ENCODE data around the gene ISCU. TPM values are rescaled to one million over a fixed set of nuclear protein-coding genes. Genes with fewer than 3 reads are reported as not detected.

Gene ISCU
- total RNA-seq, 6 experiments from 2014 or later: 36.7 to 81.8 (median 58.4) TPM

DNA sequence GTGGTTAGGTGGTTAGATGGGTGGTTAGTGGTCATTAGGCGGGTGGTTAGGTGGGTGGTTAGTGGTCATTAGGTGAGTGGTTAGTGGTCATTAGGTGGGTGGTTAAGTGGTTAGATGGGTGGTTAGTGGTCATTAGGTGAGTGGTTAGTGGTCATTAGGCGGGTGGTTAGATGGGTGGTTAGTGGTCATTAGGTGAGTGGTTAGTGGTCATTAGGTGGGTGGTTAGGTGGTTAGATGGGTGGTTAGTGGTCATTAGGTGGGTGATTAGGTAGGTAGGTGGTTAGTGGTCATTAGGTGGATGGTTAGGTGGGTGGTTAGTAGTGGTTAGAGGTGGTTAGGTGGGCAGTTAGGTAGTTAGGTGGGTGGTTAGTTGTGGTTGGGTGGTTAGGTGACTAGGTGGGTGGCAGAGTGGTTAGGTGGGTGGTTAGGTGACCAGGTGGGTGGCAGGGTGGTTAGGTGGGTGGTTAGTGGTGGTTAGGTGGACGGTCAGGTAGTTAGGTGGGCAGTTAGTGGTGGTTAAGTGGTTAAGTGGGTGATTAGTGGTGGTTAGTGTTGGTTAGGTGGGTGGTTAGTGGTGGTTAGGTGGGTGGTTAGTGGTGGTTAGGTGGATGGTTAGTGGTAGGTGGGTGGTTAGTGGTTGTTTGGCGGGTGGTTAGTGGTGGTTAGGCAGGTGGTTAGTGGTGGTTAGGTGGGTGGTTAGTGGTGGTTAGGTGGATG lies 43.5 kb downstream of the ISCU start:
- no peak for DNase-seq
- H3K27ac ChIP-seq: no peak overlapping the region
- intact Hi-C loops (cut with DNase I): no loop called here
- H3K4me1 ChIP-seq: no peaks in the 10 kb centered on the region
- WGBS (ENCODE audit: insufficient coverage, low coverage, low lambda C conversion rate, missing lambda C conversion rate): 75% methylated on average over 4 of the region's 4 CpGs
- H3K27me3 ChIP-seq: no peaks in the 10 kb centered on the region
- TF ChIP-seq POLR2A (IDR thresholded peaks at IDR 0.05): no peak
- TF ChIP-seq, protein P1, sequence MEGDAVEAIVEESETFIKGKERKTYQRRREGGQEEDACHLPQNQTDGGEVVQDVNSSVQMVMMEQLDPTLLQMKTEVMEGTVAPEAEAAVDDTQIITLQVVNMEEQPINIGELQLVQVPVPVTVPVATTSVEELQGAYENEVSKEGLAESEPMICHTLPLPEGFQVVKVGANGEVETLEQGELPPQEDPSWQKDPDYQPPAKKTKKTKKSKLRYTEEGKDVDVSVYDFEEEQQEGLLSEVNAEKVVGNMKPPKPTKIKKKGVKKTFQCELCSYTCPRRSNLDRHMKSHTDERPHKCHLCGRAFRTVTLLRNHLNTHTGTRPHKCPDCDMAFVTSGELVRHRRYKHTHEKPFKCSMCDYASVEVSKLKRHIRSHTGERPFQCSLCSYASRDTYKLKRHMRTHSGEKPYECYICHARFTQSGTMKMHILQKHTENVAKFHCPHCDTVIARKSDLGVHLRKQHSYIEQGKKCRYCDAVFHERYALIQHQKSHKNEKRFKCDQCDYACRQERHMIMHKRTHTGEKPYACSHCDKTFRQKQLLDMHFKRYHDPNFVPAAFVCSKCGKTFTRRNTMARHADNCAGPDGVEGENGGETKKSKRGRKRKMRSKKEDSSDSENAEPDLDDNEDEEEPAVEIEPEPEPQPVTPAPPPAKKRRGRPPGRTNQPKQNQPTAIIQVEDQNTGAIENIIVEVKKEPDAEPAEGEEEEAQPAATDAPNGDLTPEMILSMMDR (IDR thresholded peaks at IDR 0.05): no peak
- H3K36me3 ChIP-seq: no peaks in the 10 kb centered on the region
- H3K9me3 ChIP-seq: no peaks in the 10 kb centered on the region
- ATAC-seq: no peak
- H3K4me3 ChIP-seq: no peak overlapping the region

DNA sequence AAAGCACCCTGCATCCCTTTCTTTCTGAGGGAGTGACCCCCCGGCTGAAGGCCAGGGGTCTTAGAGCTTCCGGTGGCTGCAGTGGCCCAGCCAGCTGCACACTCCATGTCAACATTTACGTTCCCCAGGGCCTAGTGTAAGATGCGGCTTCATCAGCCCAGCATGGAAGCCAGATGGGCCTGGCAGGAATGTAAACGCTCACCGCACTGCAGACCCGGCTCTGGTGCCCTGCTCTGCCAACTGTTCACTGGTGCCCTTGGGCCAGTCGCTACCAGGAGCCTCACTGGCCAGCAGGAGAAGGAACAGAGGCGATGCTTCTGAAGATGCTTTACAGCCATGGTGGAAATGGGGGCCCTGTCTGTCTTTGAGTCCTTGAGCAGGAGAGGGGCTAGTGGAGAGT lies 44.1 kb downstream of the ISCU start:
- ATAC-seq (no peak), DNase-seq (no peak)
- H3K4me3 ChIP-seq: no peak overlapping the region
- no peaks in the 10 kb centered on the region for H3K9me3 ChIP-seq
- H3K36me3 ChIP-seq: no peaks in the 10 kb centered on the region
- no peaks in the 10 kb centered on the region for H3K4me1 ChIP-seq
- intact Hi-C loops (cut with DNase I): no loop called here
- WGBS (ENCODE audit: insufficient coverage, low coverage, low lambda C conversion rate, missing lambda C conversion rate): 94% methylated on average over 3 of the region's 9 CpGs
- no peak for TF ChIP-seq POLR2A (IDR thresholded peaks at IDR 0.05)
- TF ChIP-seq, protein P1 (IDR thresholded peaks at IDR 0.05): no peak
- H3K27me3 ChIP-seq: no peaks in the 10 kb centered on the region
- H3K27ac ChIP-seq: no peak overlapping the region

DNA sequence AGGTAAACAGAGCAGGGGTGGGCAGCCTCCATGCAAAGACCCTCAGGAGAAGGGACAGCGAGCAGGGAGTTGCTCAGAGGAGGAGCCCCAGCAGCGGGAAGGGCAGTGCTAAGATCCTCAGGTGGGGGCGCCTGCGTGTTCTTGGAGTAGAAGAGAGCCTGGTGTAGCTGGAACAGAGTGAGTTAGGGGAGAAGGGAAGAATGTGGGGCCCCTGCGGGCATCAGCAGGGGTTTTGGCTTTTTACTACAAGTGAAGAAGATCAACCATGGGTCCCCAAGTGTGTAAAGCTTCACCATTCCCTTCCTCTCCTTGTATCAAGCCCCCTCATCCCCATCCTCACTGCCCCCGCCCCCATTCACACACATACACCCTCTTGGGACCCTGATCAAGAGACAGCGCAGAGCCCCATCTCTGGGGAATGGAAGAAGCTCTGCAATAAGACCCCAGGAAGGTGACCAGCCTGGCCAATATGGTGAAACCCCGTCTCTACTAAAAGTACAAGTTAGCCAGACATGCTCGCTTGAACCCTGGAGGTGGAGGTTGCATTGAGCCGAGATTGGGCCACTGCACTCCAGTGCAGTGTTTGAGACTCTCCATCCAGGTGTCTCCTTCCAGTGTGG lies 45.7 kb downstream of the ISCU start:
- no peaks in the 10 kb centered on the region for H3K36me3 ChIP-seq
- no peaks in the 10 kb centered on the region for H3K27me3 ChIP-seq
- TF ChIP-seq, protein P1 (IDR thresholded peaks at IDR 0.05): no peak
- TF ChIP-seq POLR2A (IDR thresholded peaks at IDR 0.05): no peak
- H3K4me1 ChIP-seq: no peaks in the 10 kb centered on the region
- DNase-seq (no peak), ATAC-seq (no peak)
- no peak overlapping the region for H3K4me3 ChIP-seq
- no peaks in the 10 kb centered on the region for H3K9me3 ChIP-seq
- intact Hi-C loops (cut with DNase I): no loop called here
- 64% methylated on average over 10 of the region's 10 CpGs for WGBS (ENCODE audit: insufficient coverage, low coverage, low lambda C conversion rate, missing lambda C conversion rate)
- no peak overlapping the region for H3K27ac ChIP-seq

DNA sequence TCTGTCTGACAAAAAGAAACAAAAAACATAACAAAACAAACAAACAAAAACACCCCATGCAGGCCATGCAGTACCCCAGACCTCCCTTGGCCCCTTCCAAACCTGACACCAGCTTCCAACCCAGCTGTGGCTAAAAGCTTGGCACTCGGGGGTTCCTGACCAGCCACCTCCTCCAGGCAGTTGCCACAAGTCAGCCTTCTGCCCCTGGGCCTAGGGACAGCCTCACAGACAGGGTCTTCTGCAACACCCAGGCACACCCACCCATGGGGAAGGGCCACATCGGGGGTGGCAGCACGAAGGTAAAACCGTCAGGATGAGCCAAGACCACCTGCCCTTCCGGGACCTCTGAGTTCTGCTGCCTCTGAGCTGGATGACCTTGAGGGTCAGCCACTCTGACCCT lies 46.2 kb downstream of the ISCU start:
- H3K4me3 ChIP-seq: no peak overlapping the region
- no peaks in the 10 kb centered on the region for H3K4me1 ChIP-seq
- no peaks in the 10 kb centered on the region for H3K9me3 ChIP-seq
- no peak for ATAC-seq
- 53% methylated on average over 5 of the region's 5 CpGs for WGBS (ENCODE audit: insufficient coverage, low coverage, low lambda C conversion rate, missing lambda C conversion rate)
- no peaks in the 10 kb centered on the region for H3K27me3 ChIP-seq
- no peak for DNase-seq
- TF ChIP-seq POLR2A (IDR thresholded peaks at IDR 0.05): no peak
- H3K36me3 ChIP-seq: no peaks in the 10 kb centered on the region
- intact Hi-C loops (cut with DNase I): no loop called here
- H3K27ac ChIP-seq: no peak overlapping the region
